AG09319 (cell line): Measurements from ENCODE around the gene ATXN7L1.

Source experiments
- DNase-seq: peaks from one replicate; pipeline ENCODE4 v3.0.0-alpha.2; 2010; ENCODE audit warnings: low read depth; ENCODE audit errors: extremely low read depth
- CTCF ChIP-seq: IDR thresholded peaks from 2 replicates; pipeline ENCODE4 v1.5.1; 2011; ENCODE audit warnings: low read depth, mild to moderate bottlenecking, inconsistent platforms, low read length, moderate library complexity

The ATXN7L1 gene

GRCh38 chr7:105661625-105662024 lies 214.8 kb downstream of the ATXN7L1 start:
- no peak for TF ChIP-seq CTCF
- DNase-seq, result no peak

GRCh38 chr7:105656922-105657521 lies 219.4 kb downstream of the ATXN7L1 start:
- peak; percentile 63 for TF ChIP-seq CTCF
- DNase-seq, result no peak

- no peak for DNase-seq
- TF ChIP-seq CTCF, result no peak
These were observed 220.7 kb downstream of the ATXN7L1 start for GRCh38 chr7:105655500-105656380.

- no peak for DNase-seq
- no peak for TF ChIP-seq CTCF
These were observed 221.3 kb downstream of the ATXN7L1 start for GRCh38 chr7:105655067-105655466.

GRCh38 chr7:105654095-105654686 lies 222.2 kb downstream of the ATXN7L1 start:
- no peak for DNase-seq
- no peak for TF ChIP-seq CTCF

GRCh38 chr7:105653441-105654005 lies 222.9 kb downstream of the ATXN7L1 start:
- no peak for TF ChIP-seq CTCF
- no peak for DNase-seq
